Glomerular visceral epithelial cell (primary cell): Measurements from ENCODE around the gene TBL1X.
A peak's percentile ranks its signal among the peaks of the same experiment; 100 is the strongest.
"Not testable (repeated sequence)": the region's sequence is repeated elsewhere in the genome, so short reads cannot be mapped to it uniquely, and the experiment has no call there.

Experiments
- DNase-seq: peaks from one replicate; pipeline ENCODE4 v3.0.0-alpha.2; 2016; ENCODE audit errors: extremely low spot score

The TBL1X gene

GRCh38 chrX:9535101-9535500, 70.2 kb downstream of the TBL1X start:
- DNase-seq = no peak

GRCh38 chrX:9536156-9536555, 71.3 kb downstream of the TBL1X start:
- not testable (repeated sequence) for DNase-seq

GRCh38 chrX:9537781-9538180, 72.9 kb downstream of the TBL1X start:
- no peak for DNase-seq

GRCh38 chrX:9538544-9539045, 73.7 kb downstream of the TBL1X start:
- DNase-seq = no peak

- no peak for DNase-seq
Measured at GRCh38 chrX:9539605-9540387, 74.9 kb downstream of the TBL1X start.

GRCh38 chrX:9542106-9542760, 77.4 kb downstream of the TBL1X start:
- DNase-seq = no peak

GRCh38 chrX:9542761-9543111, 77.9 kb downstream of the TBL1X start:
- DNase-seq = no peak

- DNase-seq = no peak
Measured at GRCh38 chrX:9555354-9555753, 90.5 kb downstream of the TBL1X start.

GRCh38 chrX:9557091-9557490, 92.2 kb downstream of the TBL1X start:
- DNase-seq = peak; percentile 32

- no peak for DNase-seq
Measured at GRCh38 chrX:9557521-9557920, 92.7 kb downstream of the TBL1X start.

- no peak for DNase-seq
Measured at GRCh38 chrX:9558615-9559014, 93.8 kb downstream of the TBL1X start.

- no peak for DNase-seq
Measured at GRCh38 chrX:9560219-9560618, 95.4 kb downstream of the TBL1X start.

- no peak for DNase-seq
Measured at GRCh38 chrX:9561199-9561598, 96.3 kb downstream of the TBL1X start.

- peak; percentile 87 for DNase-seq
Measured at GRCh38 chrX:9562851-9563250, 98.0 kb downstream of the TBL1X start.

GRCh38 chrX:9566150-9566621, 101.3 kb downstream of the TBL1X start:
- peak; percentile 88 for DNase-seq

- peak; percentile 81 for DNase-seq
Measured at GRCh38 chrX:9569876-9570301, 105.0 kb downstream of the TBL1X start.

- peak; percentile 71 for DNase-seq
Measured at GRCh38 chrX:9573282-9574106, 108.6 kb downstream of the TBL1X start.

- no peak for DNase-seq
Measured at GRCh38 chrX:9576059-9576458, 111.2 kb downstream of the TBL1X start.

GRCh38 chrX:9577555-9577954, 112.7 kb downstream of the TBL1X start:
- no peak for DNase-seq

- DNase-seq = no peak
Measured at GRCh38 chrX:9578083-9578779, 113.4 kb downstream of the TBL1X start.

GRCh38 chrX:9581771-9582385, 117.0 kb downstream of the TBL1X start:
- DNase-seq = no peak
